ENCODE results near the gene DAPK1.

DAPK1 gene

DNA sequence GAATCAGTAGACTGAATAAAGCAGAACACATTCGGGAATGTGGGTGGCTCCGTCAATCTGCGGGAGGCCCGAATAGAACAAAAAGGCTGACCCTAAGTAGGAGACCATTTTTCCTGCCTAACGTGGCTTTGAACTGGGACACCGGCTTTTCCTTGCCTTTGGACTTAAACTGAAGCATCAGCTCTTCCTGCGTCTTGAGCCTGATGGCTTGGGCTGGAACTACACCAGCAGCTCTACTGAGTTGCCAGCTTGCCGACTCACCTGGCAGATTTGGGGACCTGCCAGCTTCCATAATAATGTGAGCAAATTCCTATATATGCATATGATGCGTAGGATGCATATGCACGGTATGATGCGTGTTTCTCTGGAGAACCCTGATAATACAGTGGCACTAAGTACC lies 111.3 kb downstream of the DAPK1 start:
- POLR2A ChIA-PET: no interaction called here

GRCh38 chr9:87609486-87609885 lies 111.8 kb downstream of the DAPK1 start:
- H3K4me3 ChIP-seq (ENCODE audit: low read depth, low read length): no peak overlapping the region
- H3K9me3 ChIP-seq (ENCODE audit: control insufficient read depth, insufficient read depth, low read depth, low read length): no peaks in the 10 kb centered on the region
- peaks cover 3% of the 10 kb centered on the region; the same call in 1 of the 2 replicates for H3K4me1 ChIP-seq (ENCODE audit: control insufficient read depth, insufficient read depth, low read length)
- ChIA-PET CTCF (interaction anchor here (0.7 to 1.2 kb wide), 3 partner anchors 14 to 312 kb away, joined by 3 to 4 read pairs (median 4); no protein-coding TSS in a partner anchor), POLR2A (no interaction called here)
- TF ChIP-seq ZNF26 (tag by site-specific recombination; IDR thresholded peaks at IDR 0.05): no peak
- TF ChIP-seq ZNF146 (tag by site-specific recombination; IDR thresholded peaks at IDR 0.05): no peak
- peaks cover 0 to 37% of the 10 kb centered on the region in 2 experiments; a peak in 1 of 3 replicates for H3K36me3 ChIP-seq (ENCODE audit: control insufficient read depth in 2 of 2, insufficient read depth in 1 of 2, low read length in 2 of 2)
- no peak overlapping the region for H3K27ac ChIP-seq (ENCODE audit: extremely low read depth, low read depth, low read length)

More for the DNA sequence above, 111.3 kb downstream of the DAPK1 start:
- Histone ChIP-seq H3K27ac (ENCODE audit: extremely low read depth, low read depth, low read length) (no peak overlapping the region), H3K36me3 (ENCODE audit: control insufficient read depth in 2 of 2, insufficient read depth in 1 of 2, low read length in 2 of 2) (peaks cover 0 to 37% of the 10 kb centered on the region in 2 experiments; a peak in 1 of 3 replicates), H3K4me3 (ENCODE audit: low read depth, low read length) (no peak overlapping the region), H3K9me3 (ENCODE audit: control insufficient read depth, insufficient read depth, low read depth, low read length) (no peaks in the 10 kb centered on the region), H3K4me1 (ENCODE audit: control insufficient read depth, insufficient read depth, low read length) (peaks cover 4% of the 10 kb centered on the region)
- TF ChIP-seq HOXA7 (CRISPR knock-in tag; IDR thresholded peaks at IDR 0.05; ENCODE audit: borderline replicate concordance) (no peak), ZNF16 (tag by site-specific recombination; IDR thresholded peaks at IDR 0.05; ENCODE audit: low read depth) (no peak), GLI2 (tag by site-specific recombination; IDR thresholded peaks at IDR 0.05; ENCODE audit: borderline replicate concordance, low read depth) (no peak), SCRT1 (tag by site-specific recombination; IDR thresholded peaks at IDR 0.05; ENCODE audit: borderline replicate concordance) (no peak), BCL11B (tag by site-specific recombination; IDR thresholded peaks at IDR 0.05; ENCODE audit: low read depth) (no peak), ZNF112 (tag by site-specific recombination; IDR thresholded peaks at IDR 0.05) (no peak), ZNF48 (tag by site-specific recombination; IDR thresholded peaks at IDR 0.05) (no peak), ZNF239 (tag by site-specific recombination; IDR thresholded peaks at IDR 0.05) (no peak), ZNF791 (tag by site-specific recombination; IDR thresholded peaks at IDR 0.05) (no peak)
- TF ChIP-seq, protein P1, sequence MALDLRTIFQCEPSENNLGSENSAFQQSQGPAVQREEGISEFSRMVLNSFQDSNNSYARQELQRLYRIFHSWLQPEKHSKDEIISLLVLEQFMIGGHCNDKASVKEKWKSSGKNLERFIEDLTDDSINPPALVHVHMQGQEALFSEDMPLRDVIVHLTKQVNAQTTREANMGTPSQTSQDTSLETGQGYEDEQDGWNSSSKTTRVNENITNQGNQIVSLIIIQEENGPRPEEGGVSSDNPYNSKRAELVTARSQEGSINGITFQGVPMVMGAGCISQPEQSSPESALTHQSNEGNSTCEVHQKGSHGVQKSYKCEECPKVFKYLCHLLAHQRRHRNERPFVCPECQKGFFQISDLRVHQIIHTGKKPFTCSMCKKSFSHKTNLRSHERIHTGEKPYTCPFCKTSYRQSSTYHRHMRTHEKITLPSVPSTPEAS (tag by site-specific recombination; IDR thresholded peaks at IDR 0.05): no peak
- TF ChIP-seq, protein P2, sequence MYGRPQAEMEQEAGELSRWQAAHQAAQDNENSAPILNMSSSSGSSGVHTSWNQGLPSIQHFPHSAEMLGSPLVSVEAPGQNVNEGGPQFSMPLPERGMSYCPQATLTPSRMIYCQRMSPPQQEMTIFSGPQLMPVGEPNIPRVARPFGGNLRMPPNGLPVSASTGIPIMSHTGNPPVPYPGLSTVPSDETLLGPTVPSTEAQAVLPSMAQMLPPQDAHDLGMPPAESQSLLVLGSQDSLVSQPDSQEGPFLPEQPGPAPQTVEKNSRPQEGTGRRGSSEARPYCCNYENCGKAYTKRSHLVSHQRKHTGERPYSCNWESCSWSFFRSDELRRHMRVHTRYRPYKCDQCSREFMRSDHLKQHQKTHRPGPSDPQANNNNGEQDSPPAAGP (tag by site-specific recombination; IDR thresholded peaks at IDR 0.05): no peak
- CTCF ChIA-PET: interaction anchor here (0.7 to 1.2 kb wide), 2 partner anchors 14 to 311 kb away, joined by 3 to 4 read pairs; no protein-coding TSS in a partner anchor

GRCh38 chr9:87610200-87611155 lies 112.8 kb downstream of the DAPK1 start:
- ChIA-PET POLR2A (no interaction called here), CTCF (interaction anchor here (0.7 to 1.2 kb wide), 2 partner anchors 15 to 46 kb away, joined by 3 read pairs; no protein-coding TSS in a partner anchor)
- H3K27ac ChIP-seq (ENCODE audit: extremely low read depth, low read depth, low read length): no peak overlapping the region
- no peak overlapping the region for H3K4me3 ChIP-seq (ENCODE audit: low read depth, low read length)
- H3K36me3 ChIP-seq (ENCODE audit: control insufficient read depth in 2 of 2, insufficient read depth in 1 of 2, low read length in 2 of 2): peaks cover 0 to 31% of the 10 kb centered on the region in 2 experiments; a peak in 1 of 3 replicates
- peaks cover 3% of the 10 kb centered on the region; the same call in 1 of the 2 replicates for H3K4me1 ChIP-seq (ENCODE audit: control insufficient read depth, insufficient read depth, low read length)
- no peaks in the 10 kb centered on the region for H3K9me3 ChIP-seq (ENCODE audit: control insufficient read depth, insufficient read depth, low read depth, low read length)
- TF ChIP-seq REST (tag by site-specific recombination; IDR thresholded peaks at IDR 0.05): no peak
- no peak for TF ChIP-seq ZNF335 (tag by site-specific recombination; conservative IDR thresholded peaks at IDR 0.05)
- no peak for TF ChIP-seq ZBTB6 (tag by site-specific recombination; IDR thresholded peaks at IDR 0.05)
- TF ChIP-seq ZNF548 (tag by site-specific recombination; IDR thresholded peaks at IDR 0.05): no peak
- TF ChIP-seq ZBTB17 (tag by site-specific recombination; IDR thresholded peaks at IDR 0.05): no peak
